Activated T-cell treated with anti-CD3 and anti-CD28 coated beads, Interleukin-2, amount 50 U/mL, for 4 hours (primary cell): ENCODE measurements around the gene SALL4. TPM values are rescaled to one million over a fixed set of nuclear protein-coding genes. Genes with fewer than 3 reads are reported as not detected.
"Not testable (repeated sequence)": the region's sequence is repeated elsewhere in the genome, so short reads cannot be mapped to it uniquely, and the experiment has no call there.

Experiments used
- ATAC-seq, 2 donors: fragments of 200-7000 bp; cut with Tn5 transposase; one replicate each; pipeline ENCODE4 v1.10.0; 2021
- DNase-seq: peaks from one replicate; pipeline ENCODE4 v3.0.0-alpha.2; 2020
- H3K27me3 Mint-ChIP-seq: one replicate; pipeline ENCODE4 v1.8.0; 2021; ENCODE audit warnings: low read depth, mixed read lengths
- H3K36me3 Mint-ChIP-seq: one replicate; pipeline ENCODE4 v1.8.0; 2022; ENCODE audit warnings: mixed read lengths; ENCODE audit not compliant: insufficient read depth
- H3K4me1 Mint-ChIP-seq: one replicate; pipeline ENCODE4 v1.8.0; 2021; ENCODE audit warnings: low read depth, mixed read lengths
- H3K4me3 Mint-ChIP-seq: one replicate; pipeline ENCODE4 v1.8.0; 2021; ENCODE audit warnings: mild to moderate bottlenecking, moderate library complexity, mixed read lengths
- H3K9me3 Mint-ChIP-seq: one replicate; pipeline ENCODE4 v1.8.0; 2021; ENCODE audit warnings: mixed read lengths
- total RNA-seq, 3 donors: library from RNA; stranded (reverse); gene quantifications; one replicate each; pipeline ENCODE4 v1.2.1, GENCODE V29; 2021

The SALL4 gene
- total RNA-seq, 3 donors from 2014 or later, result 0.08 to 0.22 (median 0.15) TPM

GRCh38 chr20:51765381-51765780 lies 36.9 kb downstream of the SALL4 start:
- H3K4me3 Mint-ChIP-seq, ATAC-seq, DNase-seq, H3K36me3 Mint-ChIP-seq, H3K9me3 Mint-ChIP-seq: not testable (repeated sequence)
- Mint-ChIP-seq H3K4me1 (peaks cover 12% of the 10 kb centered on the region), H3K27me3 (peaks cover 30% of the 10 kb centered on the region)

GRCh38 chr20:51763965-51764602 lies 38.2 kb downstream of the SALL4 start:
- H3K4me3 Mint-ChIP-seq, result no peak overlapping the region
- H3K27me3 Mint-ChIP-seq, result peaks cover 18% of the 10 kb centered on the region
- no peaks in the 10 kb centered on the region for H3K9me3 Mint-ChIP-seq
- H3K4me1 Mint-ChIP-seq, result peaks cover 10% of the 10 kb centered on the region
- ATAC-seq, result no peak
- no peaks in the 10 kb centered on the region for H3K36me3 Mint-ChIP-seq
- no peak for DNase-seq

GRCh38 chr20:51760905-51761546 lies 41.3 kb downstream of the SALL4 start:
- H3K4me3 Mint-ChIP-seq, result no peak overlapping the region
- H3K9me3 Mint-ChIP-seq, result no peaks in the 10 kb centered on the region
- no peak for ATAC-seq
- no peaks in the 10 kb centered on the region for H3K36me3 Mint-ChIP-seq
- peaks cover 4% of the 10 kb centered on the region for H3K27me3 Mint-ChIP-seq
- no peak for DNase-seq
- H3K4me1 Mint-ChIP-seq, result no peaks in the 10 kb centered on the region

- Mint-ChIP-seq H3K27me3 (no peaks in the 10 kb centered on the region), H3K36me3 (no peaks in the 10 kb centered on the region), H3K4me3 (no peak overlapping the region), H3K4me1 (no peaks in the 10 kb centered on the region), H3K9me3 (no peaks in the 10 kb centered on the region)
- ATAC-seq, result no peak
- no peak for DNase-seq
Observed at GRCh38 chr20:51759769-51760510, 42.4 kb downstream of the SALL4 start.

GRCh38 chr20:51758978-51759544 lies 43.3 kb downstream of the SALL4 start:
- DNase-seq, result no peak
- no peak overlapping the region for H3K4me3 Mint-ChIP-seq

GRCh38 chr20:51757226-51757625 lies 45.1 kb downstream of the SALL4 start:
- no peak for DNase-seq
- Mint-ChIP-seq H3K4me3 (no peak overlapping the region), H3K27me3 (no peaks in the 10 kb centered on the region), H3K36me3 (no peaks in the 10 kb centered on the region), H3K4me1 (no peaks in the 10 kb centered on the region), H3K9me3 (no peaks in the 10 kb centered on the region)
- ATAC-seq, result no peak

More at GRCh38 chr20:51758978-51759544, 43.3 kb downstream of the SALL4 start:
- Mint-ChIP-seq H3K4me1 (no peaks in the 10 kb centered on the region), H3K36me3 (no peaks in the 10 kb centered on the region), H3K27me3 (no peaks in the 10 kb centered on the region), H3K9me3 (no peaks in the 10 kb centered on the region)
- ATAC-seq, result no peak

- H3K36me3 Mint-ChIP-seq, result no peaks in the 10 kb centered on the region
- H3K27me3 Mint-ChIP-seq, result peaks cover 2% of the 10 kb centered on the region
- H3K9me3 Mint-ChIP-seq, result no peaks in the 10 kb centered on the region
- DNase-seq (no peak), ATAC-seq (no peak)
- no peaks in the 10 kb centered on the region for H3K4me1 Mint-ChIP-seq
- H3K4me3 Mint-ChIP-seq, result no peak overlapping the region
Observed at GRCh38 chr20:51756653-51757052, 45.7 kb downstream of the SALL4 start.

GRCh38 chr20:51753220-51753619 lies 49.1 kb downstream of the SALL4 start:
- H3K4me3 Mint-ChIP-seq, H3K9me3 Mint-ChIP-seq, H3K4me1 Mint-ChIP-seq, H3K27me3 Mint-ChIP-seq, ATAC-seq, DNase-seq, H3K36me3 Mint-ChIP-seq: not testable (repeated sequence)

- Mint-ChIP-seq H3K27me3 (peaks cover 2% of the 10 kb centered on the region), H3K9me3 (no peaks in the 10 kb centered on the region), H3K4me3 (no peak overlapping the region), H3K4me1 (peaks cover 3% of the 10 kb centered on the region), H3K36me3 (no peaks in the 10 kb centered on the region)
- DNase-seq (no peak), ATAC-seq (no peak)
Observed at GRCh38 chr20:51752343-51752951, 49.9 kb downstream of the SALL4 start.

- no peak overlapping the region for H3K4me3 Mint-ChIP-seq
- DNase-seq (no peak), ATAC-seq (no peak)
- peaks cover 3% of the 10 kb centered on the region for H3K4me1 Mint-ChIP-seq
- H3K9me3 Mint-ChIP-seq, result no peaks in the 10 kb centered on the region
- H3K27me3 Mint-ChIP-seq, result peaks cover 2% of the 10 kb centered on the region
- no peaks in the 10 kb centered on the region for H3K36me3 Mint-ChIP-seq
Observed at GRCh38 chr20:51750770-51751388, 51.4 kb downstream of the SALL4 start.

- DNase-seq (no peak), ATAC-seq (peak; percentile 70 to 77)
- peaks cover 3% of the 10 kb centered on the region for H3K4me1 Mint-ChIP-seq
- H3K36me3 Mint-ChIP-seq, result no peaks in the 10 kb centered on the region
- H3K4me3 Mint-ChIP-seq, result no peak overlapping the region
- no peaks in the 10 kb centered on the region for H3K9me3 Mint-ChIP-seq
- peaks cover 4% of the 10 kb centered on the region for H3K27me3 Mint-ChIP-seq
Observed at GRCh38 chr20:51750037-51750769, 52.1 kb downstream of the SALL4 start.

- Mint-ChIP-seq H3K4me1 (peaks cover 3% of the 10 kb centered on the region), H3K27me3 (peaks cover 4% of the 10 kb centered on the region), H3K4me3 (no peak overlapping the region), H3K36me3 (no peaks in the 10 kb centered on the region), H3K9me3 (no peaks in the 10 kb centered on the region)
- no peak for ATAC-seq
- DNase-seq, result no peak
Observed at GRCh38 chr20:51749674-51750036, 52.7 kb downstream of the SALL4 start.

GRCh38 chr20:51747182-51747911 lies 55.0 kb downstream of the SALL4 start:
- ATAC-seq (no peak), DNase-seq (no peak)
- no peaks in the 10 kb centered on the region for H3K36me3 Mint-ChIP-seq
- peaks cover 3% of the 10 kb centered on the region for H3K4me1 Mint-ChIP-seq
- peaks cover 4% of the 10 kb centered on the region for H3K27me3 Mint-ChIP-seq
- no peak overlapping the region for H3K4me3 Mint-ChIP-seq
- no peaks in the 10 kb centered on the region for H3K9me3 Mint-ChIP-seq
